GM23338 (cell line): Measurements from ENCODE around the gene PRRC2A. TPM values are rescaled to one million over a fixed set of nuclear protein-coding genes. Genes with fewer than 3 reads are reported as not detected.

Source experiments
- EZH2phosphoT487 ChIP-seq: fragments of 200-600 bp; sonication (generic); IDR thresholded peaks from one replicate; pipeline ENCODE4 v1.8.1; 2018; ENCODE audit warnings: antibody characterized with exemption; ENCODE audit not compliant: unreplicated experiment
- JUNB ChIP-seq: IDR thresholded peaks from one replicate; pipeline ENCODE4 v1.6.1; 2016; ENCODE audit warnings: antibody characterized with exemption; ENCODE audit not compliant: unreplicated experiment
- NANOG ChIP-seq: IDR thresholded peaks from 2 replicates; pipeline ENCODE4 v1.6.1; 2016; ENCODE audit warnings: antibody characterized with exemption, borderline replicate concordance
- POLR2AphosphoS5 ChIP-seq: IDR thresholded peaks from 2 replicates; pipeline ENCODE4 v1.6.1; 2016; ENCODE audit warnings: antibody characterized with exemption, low read depth
- STAT1 ChIP-seq: IDR thresholded peaks from one replicate; pipeline ENCODE4 v1.6.1; 2016; ENCODE audit warnings: antibody characterized with exemption; ENCODE audit not compliant: unreplicated experiment
- ZNF114 ChIP-seq: fragments of 250-450 bp; sonication (Bioruptor Pico); IDR thresholded peaks from 2 replicates; pipeline ENCODE4 v1.5.0; 2020; ENCODE audit warnings: mild to moderate bottlenecking, moderate library complexity
- ZNF331 ChIP-seq: fragments of 250-450 bp; sonication (Bioruptor Pico); IDR thresholded peaks from 2 replicates; pipeline ENCODE4 v1.5.0; 2020; ENCODE audit warnings: low read depth, mild to moderate bottlenecking, moderate library complexity
- polyA plus RNA-seq: library from polyadenylated mRNA; unstranded; fragments of >200 nt; fragmentation: Nextera tagmentation; extraction: Ambion mirVana; gene quantifications from 2 replicates; pipeline ENCODE4 v1.2.1, GENCODE V29; 2016
- total RNA-seq: library from RNA; depleted of rRNA; stranded (reverse); fragments of >200 nt; shearing (Covaris generic); gene quantifications from 2 replicates; pipeline ENCODE4 v1.2.3, GENCODE V29; 2014
- TF ChIP-seq, protein P1 (sequence below): fragments of 250-450 bp; sonication (Bioruptor Pico); IDR thresholded peaks from 2 replicates; pipeline ENCODE4 v1.5.0; 2020; ENCODE audit warnings: mild to moderate bottlenecking, moderate library complexity
- TF ChIP-seq, protein P2 (sequence below): IDR thresholded peaks from one replicate; pipeline ENCODE4 v1.6.1; 2018; ENCODE audit warnings: antibody characterized with exemption; ENCODE audit not compliant: unreplicated experiment
- TF ChIP-seq, protein P3 (sequence below): IDR thresholded peaks from 2 replicates; pipeline ENCODE4 v1.6.1; 2016; ENCODE audit warnings: antibody characterized with exemption

PRRC2A gene
- total and polyA plus RNA-seq, 2 experiments from 2014 or later: 213 to 273 TPM

DNA sequence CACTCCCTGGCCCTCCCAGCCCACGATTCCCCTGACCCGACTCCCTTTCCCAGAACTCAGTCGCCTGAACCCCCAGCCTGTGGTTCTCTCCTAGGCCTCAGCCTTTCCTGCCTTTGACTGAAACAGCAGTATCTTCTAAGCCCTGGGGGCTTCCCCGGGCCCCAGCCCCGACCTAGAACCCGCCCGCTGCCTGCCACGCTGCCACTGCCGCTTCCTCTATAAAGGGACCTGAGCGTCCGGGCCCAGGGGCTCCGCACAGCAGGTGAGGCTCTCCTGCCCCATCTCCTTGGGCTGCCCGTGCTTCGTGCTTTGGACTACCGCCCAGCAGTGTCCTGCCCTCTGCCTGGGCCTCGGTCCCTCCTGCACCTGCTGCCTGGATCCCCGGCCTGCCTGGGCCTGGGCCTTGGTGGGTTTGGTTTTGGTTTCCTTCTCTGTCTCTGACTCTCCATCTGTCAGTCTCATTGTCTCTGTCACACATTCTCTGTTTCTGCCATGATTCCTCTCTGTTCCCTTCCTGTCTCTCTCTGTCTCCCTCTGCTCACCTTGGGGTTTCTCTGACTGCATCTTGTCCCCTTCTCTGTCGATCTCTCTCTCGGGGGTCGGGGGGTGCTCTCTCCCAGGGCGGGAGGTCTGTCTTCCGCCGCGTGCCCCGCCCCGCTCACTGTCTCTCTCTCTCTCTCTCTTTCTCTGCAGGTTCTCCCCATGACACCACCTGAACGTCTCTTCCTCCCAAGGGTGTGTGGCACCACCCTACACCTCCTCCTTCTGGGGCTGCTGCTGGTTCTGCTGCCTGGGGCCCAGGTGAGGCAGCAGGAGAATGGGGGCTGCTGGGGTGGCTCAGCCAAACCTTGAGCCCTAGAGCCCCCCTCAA, 48.2 kb upstream of the PRRC2A start, which contains the start of gene LTA (continued):
- TF ChIP-seq, protein P1, sequence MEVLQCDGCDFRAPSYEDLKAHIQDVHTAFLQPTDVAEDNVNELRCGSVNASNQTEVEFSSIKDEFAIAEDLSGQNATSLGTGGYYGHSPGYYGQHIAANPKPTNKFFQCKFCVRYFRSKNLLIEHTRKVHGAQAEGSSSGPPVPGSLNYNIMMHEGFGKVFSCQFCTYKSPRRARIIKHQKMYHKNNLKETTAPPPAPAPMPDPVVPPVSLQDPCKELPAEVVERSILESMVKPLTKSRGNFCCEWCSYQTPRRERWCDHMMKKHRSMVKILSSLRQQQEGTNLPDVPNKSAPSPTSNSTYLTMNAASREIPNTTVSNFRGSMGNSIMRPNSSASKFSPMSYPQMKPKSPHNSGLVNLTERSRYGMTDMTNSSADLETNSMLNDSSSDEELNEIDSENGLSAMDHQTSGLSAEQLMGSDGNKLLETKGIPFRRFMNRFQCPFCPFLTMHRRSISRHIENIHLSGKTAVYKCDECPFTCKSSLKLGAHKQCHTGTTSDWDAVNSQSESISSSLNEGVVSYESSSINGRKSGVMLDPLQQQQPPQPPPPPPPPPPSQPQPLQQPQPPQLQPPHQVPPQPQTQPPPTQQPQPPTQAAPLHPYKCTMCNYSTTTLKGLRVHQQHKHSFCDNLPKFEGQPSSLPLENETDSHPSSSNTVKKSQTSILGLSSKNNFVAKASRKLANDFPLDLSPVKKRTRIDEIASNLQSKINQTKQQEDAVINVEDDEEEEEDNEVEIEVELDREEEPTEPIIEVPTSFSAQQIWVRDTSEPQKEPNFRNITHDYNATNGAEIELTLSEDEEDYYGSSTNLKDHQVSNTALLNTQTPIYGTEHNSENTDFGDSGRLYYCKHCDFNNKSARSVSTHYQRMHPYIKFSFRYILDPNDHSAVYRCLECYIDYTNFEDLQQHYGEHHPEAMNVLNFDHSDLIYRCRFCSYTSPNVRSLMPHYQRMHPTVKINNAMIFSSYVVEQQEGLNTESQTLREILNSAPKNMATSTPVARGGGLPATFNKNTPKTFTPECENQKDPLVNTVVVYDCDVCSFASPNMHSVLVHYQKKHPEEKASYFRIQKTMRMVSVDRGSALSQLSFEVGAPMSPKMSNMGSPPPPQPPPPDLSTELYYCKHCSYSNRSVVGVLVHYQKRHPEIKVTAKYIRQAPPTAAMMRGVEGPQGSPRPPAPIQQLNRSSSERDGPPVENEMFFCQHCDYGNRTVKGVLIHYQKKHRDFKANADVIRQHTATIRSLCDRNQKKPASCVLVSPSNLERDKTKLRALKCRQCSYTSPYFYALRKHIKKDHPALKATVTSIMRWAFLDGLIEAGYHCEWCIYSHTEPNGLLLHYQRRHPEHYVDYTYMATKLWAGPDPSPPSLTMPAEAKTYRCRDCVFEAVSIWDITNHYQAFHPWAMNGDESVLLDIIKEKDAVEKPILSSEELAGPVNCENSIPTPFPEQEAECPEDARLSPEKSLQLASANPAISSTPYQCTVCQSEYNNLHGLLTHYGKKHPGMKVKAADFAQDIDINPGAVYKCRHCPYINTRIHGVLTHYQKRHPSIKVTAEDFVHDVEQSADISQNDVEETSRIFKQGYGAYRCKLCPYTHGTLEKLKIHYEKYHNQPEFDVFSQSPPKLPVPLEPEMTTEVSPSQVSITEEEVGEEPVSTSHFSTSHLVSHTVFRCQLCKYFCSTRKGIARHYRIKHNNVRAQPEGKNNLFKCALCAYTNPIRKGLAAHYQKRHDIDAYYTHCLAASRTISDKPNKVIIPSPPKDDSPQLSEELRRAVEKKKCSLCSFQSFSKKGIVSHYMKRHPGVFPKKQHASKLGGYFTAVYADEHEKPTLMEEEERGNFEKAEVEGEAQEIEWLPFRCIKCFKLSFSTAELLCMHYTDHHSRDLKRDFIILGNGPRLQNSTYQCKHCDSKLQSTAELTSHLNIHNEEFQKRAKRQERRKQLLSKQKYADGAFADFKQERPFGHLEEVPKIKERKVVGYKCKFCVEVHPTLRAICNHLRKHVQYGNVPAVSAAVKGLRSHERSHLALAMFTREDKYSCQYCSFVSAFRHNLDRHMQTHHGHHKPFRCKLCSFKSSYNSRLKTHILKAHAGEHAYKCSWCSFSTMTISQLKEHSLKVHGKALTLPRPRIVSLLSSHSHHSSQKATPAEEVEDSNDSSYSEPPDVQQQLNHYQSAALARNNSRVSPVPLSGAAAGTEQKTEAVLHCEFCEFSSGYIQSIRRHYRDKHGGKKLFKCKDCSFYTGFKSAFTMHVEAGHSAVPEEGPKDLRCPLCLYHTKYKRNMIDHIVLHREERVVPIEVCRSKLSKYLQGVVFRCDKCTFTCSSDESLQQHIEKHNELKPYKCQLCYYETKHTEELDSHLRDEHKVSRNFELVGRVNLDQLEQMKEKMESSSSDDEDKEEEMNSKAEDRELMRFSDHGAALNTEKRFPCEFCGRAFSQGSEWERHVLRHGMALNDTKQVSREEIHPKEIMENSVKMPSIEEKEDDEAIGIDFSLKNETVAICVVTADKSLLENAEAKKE (CRISPR knock-in tag): no peak
- TF ChIP-seq, protein P2, sequence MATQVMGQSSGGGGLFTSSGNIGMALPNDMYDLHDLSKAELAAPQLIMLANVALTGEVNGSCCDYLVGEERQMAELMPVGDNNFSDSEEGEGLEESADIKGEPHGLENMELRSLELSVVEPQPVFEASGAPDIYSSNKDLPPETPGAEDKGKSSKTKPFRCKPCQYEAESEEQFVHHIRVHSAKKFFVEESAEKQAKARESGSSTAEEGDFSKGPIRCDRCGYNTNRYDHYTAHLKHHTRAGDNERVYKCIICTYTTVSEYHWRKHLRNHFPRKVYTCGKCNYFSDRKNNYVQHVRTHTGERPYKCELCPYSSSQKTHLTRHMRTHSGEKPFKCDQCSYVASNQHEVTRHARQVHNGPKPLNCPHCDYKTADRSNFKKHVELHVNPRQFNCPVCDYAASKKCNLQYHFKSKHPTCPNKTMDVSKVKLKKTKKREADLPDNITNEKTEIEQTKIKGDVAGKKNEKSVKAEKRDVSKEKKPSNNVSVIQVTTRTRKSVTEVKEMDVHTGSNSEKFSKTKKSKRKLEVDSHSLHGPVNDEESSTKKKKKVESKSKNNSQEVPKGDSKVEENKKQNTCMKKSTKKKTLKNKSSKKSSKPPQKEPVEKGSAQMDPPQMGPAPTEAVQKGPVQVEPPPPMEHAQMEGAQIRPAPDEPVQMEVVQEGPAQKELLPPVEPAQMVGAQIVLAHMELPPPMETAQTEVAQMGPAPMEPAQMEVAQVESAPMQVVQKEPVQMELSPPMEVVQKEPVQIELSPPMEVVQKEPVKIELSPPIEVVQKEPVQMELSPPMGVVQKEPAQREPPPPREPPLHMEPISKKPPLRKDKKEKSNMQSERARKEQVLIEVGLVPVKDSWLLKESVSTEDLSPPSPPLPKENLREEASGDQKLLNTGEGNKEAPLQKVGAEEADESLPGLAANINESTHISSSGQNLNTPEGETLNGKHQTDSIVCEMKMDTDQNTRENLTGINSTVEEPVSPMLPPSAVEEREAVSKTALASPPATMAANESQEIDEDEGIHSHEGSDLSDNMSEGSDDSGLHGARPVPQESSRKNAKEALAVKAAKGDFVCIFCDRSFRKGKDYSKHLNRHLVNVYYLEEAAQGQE: no peak
- TF ChIP-seq ZNF114 (CRISPR knock-in tag) (no peak), POLR2AphosphoS5 (no peak), STAT1 (no peak), NANOG (no peak), EZH2phosphoT487 (no peak), ZNF331 (CRISPR knock-in tag) (no peak), JUNB (no peak)
- TF ChIP-seq, protein P3, sequence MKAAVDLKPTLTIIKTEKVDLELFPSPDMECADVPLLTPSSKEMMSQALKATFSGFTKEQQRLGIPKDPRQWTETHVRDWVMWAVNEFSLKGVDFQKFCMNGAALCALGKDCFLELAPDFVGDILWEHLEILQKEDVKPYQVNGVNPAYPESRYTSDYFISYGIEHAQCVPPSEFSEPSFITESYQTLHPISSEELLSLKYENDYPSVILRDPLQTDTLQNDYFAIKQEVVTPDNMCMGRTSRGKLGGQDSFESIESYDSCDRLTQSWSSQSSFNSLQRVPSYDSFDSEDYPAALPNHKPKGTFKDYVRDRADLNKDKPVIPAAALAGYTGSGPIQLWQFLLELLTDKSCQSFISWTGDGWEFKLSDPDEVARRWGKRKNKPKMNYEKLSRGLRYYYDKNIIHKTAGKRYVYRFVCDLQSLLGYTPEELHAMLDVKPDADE: no peak
